Measurements from ENCODE around the gene CDK11A.
A peak's percentile ranks its signal among the peaks of the same experiment; 100 is the strongest.
"Not testable (repeated sequence)": the region's sequence is repeated elsewhere in the genome, so short reads cannot be mapped to it uniquely, and the experiment has no call there.

Gene CDK11A

GRCh38 chr1:1721201-1721600 is 3.0 kb downstream of the CDK11A start:
- no peak for FAIRE-seq

- not testable (repeated sequence) for FAIRE-seq
These were observed 8.9 kb downstream of the CDK11A start for GRCh38 chr1:1715109-1715883.

GRCh38 chr1:1707897-1708296 is 16.3 kb downstream of the CDK11A start:
- not testable (repeated sequence) for FAIRE-seq

GRCh38 chr1:1707241-1707640 is 16.9 kb downstream of the CDK11A start:
- not testable (repeated sequence) for FAIRE-seq

- FAIRE-seq: not testable (repeated sequence)
These were observed 18.5 kb downstream of the CDK11A start for GRCh38 chr1:1705623-1706022.

GRCh38 chr1:1704284-1704957 is 19.7 kb downstream of the CDK11A start:
- FAIRE-seq: not testable (repeated sequence)

- no peak for FAIRE-seq
These were observed 20.4 kb downstream of the CDK11A start for GRCh38 chr1:1703796-1704195.

GRCh38 chr1:1702506-1702905 is 21.7 kb downstream of the CDK11A start:
- not testable (repeated sequence) for FAIRE-seq

GRCh38 chr1:1700557-1700956 is 23.6 kb downstream of the CDK11A start:
- not testable (repeated sequence) for FAIRE-seq

GRCh38 chr1:1700067-1700466 is 24.1 kb downstream of the CDK11A start:
- FAIRE-seq: not testable (repeated sequence)

GRCh38 chr1:1699061-1699460 is 25.1 kb downstream of the CDK11A start:
- FAIRE-seq: not testable (repeated sequence)

GRCh38 chr1:1697358-1698183 is 26.6 kb downstream of the CDK11A start:
- not testable (repeated sequence) for FAIRE-seq

- not testable (repeated sequence) for FAIRE-seq
These were observed 27.5 kb downstream of the CDK11A start for GRCh38 chr1:1696431-1697357.

- FAIRE-seq: peak; percentile 35
These were observed 31.2 kb downstream of the CDK11A start, which contains the start of gene SLC35E2B for GRCh38 chr1:1692714-1693647. Gene SLC35E2B (minus strand): TSS chr1:1692795. CDS start chr1:1676699, 16,096 bp downstream.

GRCh38 chr1:1692324-1692713 is 31.8 kb downstream of the CDK11A start:
- not testable (repeated sequence) for FAIRE-seq

GRCh38 chr1:1691443-1691842 is 32.7 kb downstream of the CDK11A start:
- not testable (repeated sequence) for FAIRE-seq

GRCh38 chr1:1689526-1689925 is 34.6 kb downstream of the CDK11A start:
- not testable (repeated sequence) for FAIRE-seq

GRCh38 chr1:1687846-1688245 is 36.3 kb downstream of the CDK11A start:
- FAIRE-seq: no peak

- FAIRE-seq: no peak
These were observed 40.0 kb downstream of the CDK11A start for GRCh38 chr1:1684031-1684681.
